HepG2 (cell line): ENCODE results near the gene TLCD1. TPM values are rescaled to one million over a fixed set of nuclear protein-coding genes. Genes with fewer than 3 reads are reported as not detected.
A peak's percentile ranks its signal among the peaks of the same experiment; 100 is the strongest.

Experiments used
- ATAC-seq: fragments of 200-7000 bp; cut with Tn5 transposase; 3 replicates; pipeline ENCODE4 v1.9.1; 2020; ENCODE audit warnings: mild to moderate bottlenecking, moderate library complexity
- BruUV-seq: library from RNA; stranded (reverse); fragments of 400-500 nt; replicated peaks from 2 replicates; lab custom pipeline; 2021; lab: Mats Ljungman, UMichigan
- CTCF ChIA-PET: fragments of 300-600 bp; formaldehyde crosslinking; extraction: SDS; loops from one replicate; lab custom pipeline; 2021; ENCODE audit warnings: low total read pairs, inconsistent platforms, low intra/inter-chr PET ratio; lab: Yijun Ruan, JAX
- POLR2A ChIA-PET: fragments of 350-600 bp; sonication (Branson Sonifier 250); formaldehyde crosslinking; loops from one replicate; lab custom pipeline; 2020; ENCODE audit warnings: antibody characterized with exemption, inconsistent platforms; lab: Yijun Ruan, JAX
- DNase-seq: peaks from one replicate; pipeline ENCODE4 v3.0.0-alpha.2; 2015; ENCODE audit warnings: low spot score
- FAIRE-seq: peaks from 3 replicates; lab custom pipeline; 2011; peaks lifted over from hg19 to GRCh38; lab: Jason Lieb, UNC
- H2AFZ ChIP-seq: one replicate; pipeline ENCODE4 v1.6.1; 2011; ENCODE audit warnings: low read length, inconsistent platforms
- H3K27ac ChIP-seq: fragments of 300-600 bp; 3 replicates; pipeline ENCODE4 v1.8.0; 2011; ENCODE audit warnings: mixed run types, mild to moderate bottlenecking, mixed read lengths, low read length, inconsistent platforms; ENCODE audit not compliant: insufficient read depth; ENCODE audit errors: extremely low read length
- H3K27me3 ChIP-seq, 2 experiments: fragments of 200-600 bp in 1 of 2; 2 replicates in 1 of 2; 3 replicates in 1 of 2; pipeline versions ENCODE4 v1.6.0 to v1.8.0; 2011; ENCODE audit warnings: low read length in 2 of 2, mild to moderate bottlenecking in 2 of 2, moderate library complexity in 2 of 2, inconsistent platforms in 1 of 2; ENCODE audit not compliant: insufficient read depth in 2 of 2, control insufficient read depth in 1 of 2
- H3K36me3 ChIP-seq, 2 experiments: fragments of 200-600 bp in 1 of 2; replicated peaks in 1 of 2; 2 replicates in 1 of 2; 3 replicates in 1 of 2; pipeline versions ENCODE4 v1.5.1 to v1.8.0; 2011; ENCODE audit warnings: low read length in 2 of 2, inconsistent platforms in 1 of 2; ENCODE audit not compliant: insufficient read depth in 2 of 2, control insufficient read depth in 1 of 2
- H3K4me1 ChIP-seq: 2 replicates; pipeline ENCODE4 v1.5.1; 2012; ENCODE audit warnings: low read length, inconsistent platforms; ENCODE audit not compliant: insufficient read depth
- H3K4me2 ChIP-seq: 2 replicates; pipeline ENCODE4 v1.6.0; 2011; ENCODE audit warnings: low read depth, low read length, inconsistent platforms
- H3K4me3 ChIP-seq, 3 experiments: fragments of 200-600 bp in 1 of 3; sonication (generic), shearing (Covaris generic) in 1 of 3; replicated peaks in 1 of 3; 2 replicates each; pipeline ENCODE4 v1.5.1; 2011 to 2016; ENCODE audit warnings: low read length in 3 of 3, inconsistent platforms in 2 of 3, low read depth in 2 of 3, mild to moderate bottlenecking in 2 of 3, control low read depth in 1 of 3, mixed read lengths in 1 of 3; ENCODE audit not compliant: insufficient read depth in 1 of 3
- H3K79me2 ChIP-seq: one replicate; pipeline ENCODE4 v1.6.1; 2011; ENCODE audit warnings: low read length, inconsistent platforms; ENCODE audit not compliant: insufficient read depth
- H3K9ac ChIP-seq: 2 replicates; pipeline ENCODE4 v1.6.0; 2011; ENCODE audit warnings: mild to moderate bottlenecking, low read depth, low read length, inconsistent platforms; ENCODE audit not compliant: insufficient read depth
- H3K9me3 ChIP-seq: 2 replicates; pipeline ENCODE4 v1.5.1; 2012; ENCODE audit warnings: mild to moderate bottlenecking, low read length
- H4K20me1 ChIP-seq: 2 replicates; pipeline ENCODE4 v1.6.0; 2011; ENCODE audit warnings: inconsistent platforms, mild to moderate bottlenecking, low read length, moderate library complexity; ENCODE audit not compliant: insufficient read depth
- CBX1 ChIP-seq: IDR thresholded peaks from one replicate; pipeline ENCODE4 v1.6.1; 2016; ENCODE audit warnings: antibody characterized with exemption, low read depth
- GATA4 ChIP-seq: sonication (generic); IDR thresholded peaks from 2 replicates; pipeline ENCODE4 v1.6.1; 2016; ENCODE audit warnings: antibody characterized with exemption, low read depth, borderline replicate concordance
- MTERF4 ChIP-seq: sonication (generic); formaldehyde crosslinking; IDR thresholded peaks from 2 replicates; pipeline ENCODE4 v1.8.0; 2023; ENCODE audit warnings: mild to moderate bottlenecking, missing genetic modification reagents
- NFE2L1 ChIP-seq: sonication (generic); formaldehyde crosslinking; IDR thresholded peaks from 2 replicates; pipeline ENCODE4 v1.4.0; 2020; ENCODE audit warnings: missing genetic modification reagents, mild to moderate bottlenecking, borderline replicate concordance
- PHF8 ChIP-seq: sonication (generic); formaldehyde crosslinking; IDR thresholded peaks from 2 replicates; pipeline ENCODE4 v1.5.0; 2020; ENCODE audit warnings: missing genetic modification reagents
- POLR2A ChIP-seq, 2 experiments: IDR thresholded peaks; 2 replicates each; pipeline ENCODE4 v1.6.1; 2011; ENCODE audit warnings: low read depth in 2 of 2, low read length in 2 of 2, mild to moderate bottlenecking in 1 of 2, moderate library complexity in 1 of 2; ENCODE audit not compliant: insufficient read depth in 1 of 2
- RFX1 ChIP-seq: fragments of 450-650 bp; IDR thresholded peaks from 2 replicates; pipeline ENCODE4 v1.6.1; 2017
- ZNF766 ChIP-seq: sonication (generic); formaldehyde crosslinking; IDR thresholded peaks from 2 replicates; pipeline ENCODE4 v1.5.0; 2020; ENCODE audit warnings: missing genetic modification reagents, borderline replicate concordance
- ZNF800 ChIP-seq: sonication (generic); formaldehyde crosslinking; IDR thresholded peaks from 2 replicates; pipeline ENCODE4 v1.4.0; 2020; ENCODE audit warnings: missing genetic modification reagents
- WGBS: methylation state at CpG from one replicate; pipeline ENCODE4 v1.1.6; 2017; ENCODE audit warnings: low lambda C conversion rate; 5-methylcytosine and 5-hydroxymethylcytosine counted together
- in situ Hi-C: cut with HindIII; loops from 2 replicates; pipeline ENCODE4 v1.10.0; 2017; ENCODE audit warnings: low pct_unique_long_range_greater_than_20kb; ENCODE audit not compliant: extremely low pct_ligation_motif_present
- intact Hi-C: fragments of 100-400 bp; cut with micrococcal nuclease; formaldehyde crosslinking; loops from one replicate; pipeline ENCODE4 v1.10.0; 2022; ENCODE audit not compliant: unreplicated experiment
- polyA plus RNA-seq, 8 experiments: library from polyadenylated mRNA; depleted of rRNA in 3 of 8; stranded (reverse) in 7 of 8; unstranded in 1 of 8; fragments of >200 nt; fragmentation: Illumina TruSeq in 4 of 8; extraction: Trizol in 4 of 8; gene quantifications; 2 replicates each; pipeline versions ENCODE4 v1.2.1 to v1.2.3, GENCODE V29; 2011 to 2016; ENCODE audit warnings: low read depth in 4 of 8, missing spikeins in 1 of 8, mixed read lengths in 1 of 8; ENCODE audit not compliant: insufficient read depth in 1 of 8
- total RNA-seq, 5 experiments: library from RNA; depleted of rRNA; stranded (reverse); fragments of >200 nt; fragmentation: Illumina TruSeq; extraction: Trizol; gene quantifications; 2 replicates each; pipeline ENCODE4 v1.2.3, GENCODE V29; 2016; ENCODE audit warnings: low read depth in 1 of 5

TLCD1 gene
- total and polyA plus RNA-seq, 2 of the 13 experiments (the other 11 are each of a cell fraction or from before 2014, with no cell fraction given), result 14.9 to 19.6 TPM

GRCh38 chr17:28741358-28742349 is 15.6 kb upstream of the TLCD1 start:
- ATAC-seq (no peak), FAIRE-seq (no peak), DNase-seq (no peak)
- POLR2A ChIA-PET, result interaction anchor here (1.2 to 12.3 kb wide), 3 partner anchors 14 to 67 kb away, joined by 3 to 590 read pairs (median 92); partner anchors contain the start of genes NEK8, RPL23A and TLCD1
- H3K79me2 ChIP-seq, result peaks cover 25% of the 10 kb centered on the region
- intact Hi-C loops, result no loop called here
- 90% methylated on average over 14 of the region's 19 CpGs for WGBS
- no peaks in the 10 kb centered on the region for H3K9me3 ChIP-seq
- peaks cover 12% of the 10 kb centered on the region for H4K20me1 ChIP-seq
- no peak overlapping the region for H3K4me3 ChIP-seq
- H3K9ac ChIP-seq, result no peak overlapping the region
- no TSS peak for BruUV-seq
- no peak overlapping the region for H3K27ac ChIP-seq
- CTCF ChIA-PET, result no interaction called here
- in situ Hi-C loops, result loop anchor here (25.0 kb wide), 1 partner anchor 371 kb away; no protein-coding TSS in a partner anchor
- H3K27me3 ChIP-seq, result no peaks in the 10 kb centered on the region; a peak in 1 of 5 replicates
- peaks cover 33% of the 10 kb centered on the region for H3K4me1 ChIP-seq
- no peak overlapping the region for H2AFZ ChIP-seq
- TF ChIP-seq CBX1 (no peak), RFX1 (peak; percentile 59), POLR2A (IDR thresholded peaks at IDR 0.05; ENCODE audit: insufficient read depth in 1 of 2, low read depth in 2 of 2, low read length in 2 of 2) (0 out of 4 replicates have a peak, but pooled peaks of 1 of the 2 experiments have one; percentile 6)
- H3K36me3 ChIP-seq, result peaks cover 10 to 12% of the 10 kb centered on the region in 2 experiments; a peak in 4 of 5 replicates
- no peak overlapping the region for H3K4me2 ChIP-seq

- Histone ChIP-seq H2AFZ (no peak overlapping the region), H3K36me3 (peaks cover 2% of the 10 kb centered on the region in 2 experiments; a peak in 2 of 5 replicates), H3K9me3 (no peaks in the 10 kb centered on the region), H3K27ac (no peak overlapping the region), H3K9ac (no peak overlapping the region), H3K4me1 (peaks cover 23% of the 10 kb centered on the region), H3K4me2 (no peak overlapping the region), H3K27me3 (no peaks in the 10 kb centered on the region; a peak in 1 of 5 replicates), H4K20me1 (peaks cover 2% of the 10 kb centered on the region; the same call in 1 of the 2 replicates), H3K79me2 (peaks cover 15% of the 10 kb centered on the region), H3K4me3 (no peak overlapping the region)
- FAIRE-seq, result no peak
- in situ Hi-C loops (loop anchor here (25.0 kb wide), 1 partner anchor 372 kb away; no protein-coding TSS in a partner anchor), intact Hi-C loops (no loop called here)
- DNase-seq, result no peak
- 95% methylated on average over 7 of the region's 10 CpGs for WGBS
- ATAC-seq, result no peak
- POLR2A ChIA-PET, result interaction anchor here (1.0 to 1.4 kb wide), 2 partner anchors 12 to 13 kb away, joined by 3 to 4 read pairs; partner anchors contain the start of gene NEK8
- TF ChIP-seq PHF8 (CRISPR knock-in tag) (no peak), NFE2L1 (CRISPR knock-in tag) (no peak), ZNF766 (CRISPR knock-in tag) (no peak), MTERF4 (CRISPR knock-in tag) (no peak), GATA4 (no peak), ZNF800 (CRISPR knock-in tag) (no peak)
- CTCF ChIA-PET, result no interaction called here
- BruUV-seq, result no TSS peak
Observed at GRCh38 chr17:28740406-28741357, 14.6 kb upstream of the TLCD1 start.
